ENCODE results near the gene PAOX. TPM values are rescaled to one million over a fixed set of nuclear protein-coding genes. Genes with fewer than 3 reads are reported as not detected.
A peak's percentile ranks its signal among the peaks of the same experiment; 100 is the strongest.

Gene PAOX
- total and polyA plus RNA-seq, 9 of the 15 experiments (the other 6 are each of a cell fraction or from before 2014, with no cell fraction given): 0.80 to 6.4 (median 2.6) TPM

- TF ChIP-seq ZNF407 (IDR thresholded peaks at IDR 0.05; ENCODE audit: low read depth): no peak
- TF ChIP-seq RREB1 (CRISPR knock-in tag; IDR thresholded peaks at IDR 0.05): no peak
- no peak for TF ChIP-seq PTRF (tag; IDR thresholded peaks at IDR 0.05)
- peak; percentile 74 for TF ChIP-seq ZEB2 (IDR thresholded peaks at IDR 0.05)
- TF ChIP-seq CEBPZ (IDR thresholded peaks at IDR 0.05; ENCODE audit: borderline replicate concordance, low read depth, low read length): no peak
- TF ChIP-seq RCOR1 (IDR thresholded peaks at IDR 0.05; ENCODE audit: borderline replicate concordance in 1 of 2, low read depth in 2 of 2, low read length in 2 of 2): peak in 1 of 2 experiments; percentile 88; a peak in 3 of 4 replicates
Measured at GRCh38 chr10:133359972-133360610, 19.0 kb upstream of the PAOX start (continued).

All from K562 (cell line).